NCI-H748 treated with DMSO at 0.1 percent for 48 hours (cell line): ENCODE results near the gene KRT85.
A peak's percentile ranks its signal among the peaks of the same experiment; 100 is the strongest.

Experiments
- DNase-seq: peaks from one replicate; lab custom pipeline; 2025; lab: John Stamatoyannopoulos, UW

KRT85 gene

GRCh38 chr12:52367876-52368275, 595 bp upstream of the KRT85 start:
- no peak for DNase-seq

GRCh38 chr12:52364901-52365489, 2.3 kb downstream of the KRT85 start:
- DNase-seq, result no peak

GRCh38 chr12:52364061-52364460, 3.2 kb downstream of the KRT85 start:
- no peak for DNase-seq

- DNase-seq, result no peak
These were observed 4.1 kb downstream of the KRT85 start for GRCh38 chr12:52363111-52363679.

- DNase-seq, result no peak
These were observed 5.1 kb downstream of the KRT85 start for GRCh38 chr12:52362118-52362726.

GRCh38 chr12:52361553-52361952, 5.7 kb downstream of the KRT85 start:
- no peak for DNase-seq

GRCh38 chr12:52360663-52361271, 6.5 kb downstream of the KRT85 start:
- no peak for DNase-seq

- no peak for DNase-seq
These were observed 7.1 kb downstream of the KRT85 start for GRCh38 chr12:52360106-52360662.

- DNase-seq, result no peak
These were observed 7.6 kb downstream of the KRT85 start for GRCh38 chr12:52359621-52360061.

GRCh38 chr12:52358575-52359350, 8.5 kb downstream of the KRT85 start:
- no peak for DNase-seq

GRCh38 chr12:52356762-52357580, 10.3 kb downstream of the KRT85 start:
- no peak for DNase-seq

- DNase-seq, result no peak
These were observed 11.1 kb downstream of the KRT85 start for GRCh38 chr12:52356031-52356761.

- no peak for DNase-seq
These were observed 12.1 kb downstream of the KRT85 start for GRCh38 chr12:52355176-52355575.

- peak; percentile 45 for DNase-seq
These were observed 13.1 kb downstream of the KRT85 start for GRCh38 chr12:52354200-52354599.

GRCh38 chr12:52353766-52354165, 13.5 kb downstream of the KRT85 start:
- DNase-seq, result no peak

- no peak for DNase-seq
These were observed 14.3 kb downstream of the KRT85 start for GRCh38 chr12:52352951-52353350.

GRCh38 chr12:52351196-52352059, 15.9 kb downstream of the KRT85 start:
- DNase-seq, result no peak

- DNase-seq, result no peak
These were observed 16.5 kb downstream of the KRT85 start for GRCh38 chr12:52350786-52351185.

- DNase-seq, result no peak
These were observed 17.2 kb downstream of the KRT85 start for GRCh38 chr12:52350021-52350620.
